ENCODE measurements around the gene SV2C. TPM values are rescaled to one million over a fixed set of nuclear protein-coding genes. Genes with fewer than 3 reads are reported as not detected.
A peak's percentile ranks its signal among the peaks of the same experiment; 100 is the strongest.

SV2C gene
- total RNA-seq, 3 donors from 2014 or later: 0.54 to 1.2 (median 0.58) TPM

DNA sequence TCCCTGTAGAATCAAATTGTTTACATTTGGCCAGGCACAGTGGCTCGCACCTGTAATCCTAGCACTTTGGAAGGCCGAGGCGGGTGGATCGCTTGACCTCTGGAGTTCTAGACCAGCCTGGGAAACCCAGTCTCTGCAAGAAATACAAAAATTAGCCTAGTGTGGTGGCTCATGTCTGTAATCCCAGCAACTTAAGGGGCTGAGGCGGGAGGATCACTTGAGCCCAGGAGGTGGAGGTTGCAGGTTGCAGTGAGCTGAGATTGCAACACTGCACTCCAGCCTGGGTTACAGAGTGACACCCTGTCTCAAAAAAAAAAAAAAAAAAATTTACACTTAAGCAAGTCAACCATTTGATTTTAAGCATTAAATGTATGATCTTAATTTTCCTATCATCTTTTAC, 302.4 kb downstream of the SV2C start:
- TF ChIP-seq, protein P1, sequence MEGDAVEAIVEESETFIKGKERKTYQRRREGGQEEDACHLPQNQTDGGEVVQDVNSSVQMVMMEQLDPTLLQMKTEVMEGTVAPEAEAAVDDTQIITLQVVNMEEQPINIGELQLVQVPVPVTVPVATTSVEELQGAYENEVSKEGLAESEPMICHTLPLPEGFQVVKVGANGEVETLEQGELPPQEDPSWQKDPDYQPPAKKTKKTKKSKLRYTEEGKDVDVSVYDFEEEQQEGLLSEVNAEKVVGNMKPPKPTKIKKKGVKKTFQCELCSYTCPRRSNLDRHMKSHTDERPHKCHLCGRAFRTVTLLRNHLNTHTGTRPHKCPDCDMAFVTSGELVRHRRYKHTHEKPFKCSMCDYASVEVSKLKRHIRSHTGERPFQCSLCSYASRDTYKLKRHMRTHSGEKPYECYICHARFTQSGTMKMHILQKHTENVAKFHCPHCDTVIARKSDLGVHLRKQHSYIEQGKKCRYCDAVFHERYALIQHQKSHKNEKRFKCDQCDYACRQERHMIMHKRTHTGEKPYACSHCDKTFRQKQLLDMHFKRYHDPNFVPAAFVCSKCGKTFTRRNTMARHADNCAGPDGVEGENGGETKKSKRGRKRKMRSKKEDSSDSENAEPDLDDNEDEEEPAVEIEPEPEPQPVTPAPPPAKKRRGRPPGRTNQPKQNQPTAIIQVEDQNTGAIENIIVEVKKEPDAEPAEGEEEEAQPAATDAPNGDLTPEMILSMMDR (IDR thresholded peaks at IDR 0.05): no peak
- DNase-seq (no peak), ATAC-seq (no peak)
- intact Hi-C loops (cut with DNase I, micrococcal nuclease): no loop called here
- no peak overlapping the region for H3K4me3 ChIP-seq
- H3K36me3 ChIP-seq (ENCODE audit: low read depth): no peaks in the 10 kb centered on the region
- peaks cover 21% of the 10 kb centered on the region for H3K4me1 ChIP-seq (ENCODE audit: low read depth)
- H3K9me3 ChIP-seq: no peaks in the 10 kb centered on the region

DNA sequence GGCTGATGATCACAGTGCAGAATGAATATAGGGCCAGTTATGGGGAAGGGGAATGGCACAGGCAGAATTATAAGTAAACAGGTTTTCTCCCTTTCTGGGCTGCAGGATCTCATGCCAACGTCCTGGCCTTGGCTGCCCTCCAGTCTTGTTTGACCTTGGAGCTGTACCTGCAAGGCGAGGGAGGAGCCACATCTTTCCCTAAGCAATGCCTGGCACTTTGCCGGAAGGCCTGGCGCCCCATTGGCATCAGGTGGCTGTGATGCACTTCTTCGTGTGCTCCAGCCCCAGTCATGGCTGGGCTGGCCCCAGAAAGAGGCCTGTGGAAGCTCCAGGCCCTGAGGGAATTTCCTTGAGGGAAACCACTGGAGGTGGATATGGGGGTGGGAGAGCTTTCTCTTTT, 303.2 kb downstream of the SV2C start:
- no peak overlapping the region for H3K4me3 ChIP-seq
- peak; percentile 91 for ATAC-seq
- no peaks in the 10 kb centered on the region for H3K36me3 ChIP-seq (ENCODE audit: low read depth)
- TF ChIP-seq, protein P1 (IDR thresholded peaks at IDR 0.05): no peak
- peak; percentile 86 to 94 (median 90) for DNase-seq
- peaks cover 17% of the 10 kb centered on the region for H3K4me1 ChIP-seq (ENCODE audit: low read depth)
- intact Hi-C loops (cut with DNase I, micrococcal nuclease): no loop called here
- no peaks in the 10 kb centered on the region for H3K9me3 ChIP-seq

DNA sequence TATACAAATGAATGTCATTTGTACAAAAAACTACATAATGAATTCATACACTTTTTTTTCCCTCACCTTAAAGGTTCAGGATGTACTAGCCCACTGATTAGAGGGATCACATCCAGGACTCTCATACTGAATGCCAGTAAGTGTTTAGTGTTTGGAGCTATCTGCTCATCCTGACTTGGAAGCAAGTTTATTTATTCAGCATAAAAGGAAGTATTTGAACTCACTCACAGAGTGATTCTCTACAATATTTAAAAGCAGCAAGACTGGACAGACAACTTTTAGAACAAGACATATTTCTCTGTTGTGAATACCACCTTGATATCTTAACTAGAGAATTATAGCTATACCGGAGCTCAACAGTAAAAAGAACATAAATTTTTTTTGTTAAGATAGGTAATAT, 305.1 kb downstream of the SV2C start:
- H3K36me3 ChIP-seq (ENCODE audit: low read depth): no peaks in the 10 kb centered on the region
- H3K4me3 ChIP-seq: no peak overlapping the region
- TF ChIP-seq, protein P1 (IDR thresholded peaks at IDR 0.05): no peak
- H3K9me3 ChIP-seq: no peaks in the 10 kb centered on the region
- intact Hi-C loops (cut with DNase I, micrococcal nuclease): no loop called here
- ATAC-seq (peak; percentile 29), DNase-seq (no peak)
- peaks cover 17% of the 10 kb centered on the region for H3K4me1 ChIP-seq (ENCODE audit: low read depth)

DNA sequence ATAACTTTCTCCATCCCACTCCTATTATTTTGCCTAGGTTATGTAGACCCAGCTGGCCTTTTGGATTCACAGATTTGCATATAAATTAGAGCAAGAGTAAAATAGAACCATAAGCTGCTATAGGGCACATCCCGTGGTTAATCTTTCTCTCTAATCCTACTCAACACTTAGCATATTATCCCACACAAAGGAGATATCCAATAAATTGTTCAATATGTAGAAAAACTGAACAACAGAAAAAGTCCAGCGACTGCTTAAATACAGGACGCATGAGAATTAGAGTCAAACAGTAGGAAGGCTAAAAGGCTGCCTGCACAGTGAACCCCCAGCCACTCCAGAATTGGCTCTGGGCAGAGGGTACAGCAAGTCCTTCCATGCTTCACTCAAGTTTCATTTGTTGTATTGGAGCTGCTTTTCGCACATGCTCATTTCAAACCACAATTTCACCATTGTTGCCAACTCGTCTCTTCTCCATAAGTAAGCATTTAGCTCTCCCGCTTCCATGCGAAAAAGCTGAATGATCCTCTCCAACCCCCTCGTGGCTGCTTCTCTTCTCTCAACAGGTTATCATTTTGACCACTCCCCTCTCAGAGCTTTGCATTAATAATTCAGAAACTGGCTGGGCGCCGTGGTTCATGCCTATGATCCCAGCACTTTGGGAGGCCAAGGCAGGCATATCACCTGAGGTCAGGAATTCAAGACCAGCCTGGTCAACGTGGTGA, 305.8 kb downstream of the SV2C start:
- TF ChIP-seq, protein P1 (IDR thresholded peaks at IDR 0.05): no peak
- Histone ChIP-seq H3K4me3 (no peak overlapping the region), H3K9me3 (no peaks in the 10 kb centered on the region), H3K4me1 (ENCODE audit: low read depth) (peaks cover 17% of the 10 kb centered on the region), H3K36me3 (ENCODE audit: low read depth) (no peaks in the 10 kb centered on the region)
- intact Hi-C loops (cut with DNase I, micrococcal nuclease): no loop called here
- no peak for ATAC-seq
- DNase-seq: no peak

DNA sequence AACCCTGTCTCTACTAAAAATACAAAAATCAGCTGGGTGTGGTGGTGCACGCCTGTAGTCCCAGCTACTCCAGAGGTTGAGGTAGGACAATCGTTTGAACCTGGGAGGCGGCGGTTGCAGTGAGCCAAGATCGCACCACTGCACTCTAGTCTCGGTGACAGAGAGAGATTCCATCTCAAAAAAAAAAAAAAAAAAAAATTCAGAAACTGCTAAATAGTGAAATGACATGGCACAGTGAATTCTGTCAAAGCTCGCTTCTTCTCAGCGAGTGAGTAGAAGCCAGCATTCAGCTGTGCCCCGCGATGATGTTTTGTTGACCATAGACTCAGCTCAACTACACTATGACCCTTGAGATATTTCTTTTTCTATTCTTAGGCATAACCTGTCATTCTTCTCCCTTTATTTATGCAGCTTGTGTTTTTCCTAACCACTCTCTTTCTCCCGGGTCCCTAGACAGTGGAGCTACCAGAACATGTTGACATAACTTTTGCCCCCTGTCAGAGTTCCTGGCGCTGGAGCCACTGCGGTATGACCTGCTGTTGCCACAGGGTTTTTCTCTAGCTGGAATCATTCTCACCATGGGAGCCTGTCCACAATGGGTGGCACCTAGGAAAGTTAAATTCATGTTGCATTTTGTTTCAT, 306.5 kb downstream of the SV2C start:
- DNase-seq: no peak
- ATAC-seq: no peak
- TF ChIP-seq, protein P1 (IDR thresholded peaks at IDR 0.05): no peak
- H3K4me1 ChIP-seq (ENCODE audit: low read depth): peaks cover 17% of the 10 kb centered on the region
- intact Hi-C loops (cut with DNase I, micrococcal nuclease): no loop called here
- no peaks in the 10 kb centered on the region for H3K9me3 ChIP-seq
- no peaks in the 10 kb centered on the region for H3K36me3 ChIP-seq (ENCODE audit: low read depth)
- no peak overlapping the region for H3K4me3 ChIP-seq

Measured in mucosa of descending colon (tissue), 3 donors.